Heart left ventricle (tissue), 13 donors: ENCODE results near the gene LUC7L3.

Source experiments
- CTCF ChIP-seq, 12 donors: fragments of 200-600 bp; sonication (generic) in 4 of 12; IDR thresholded peaks; one replicate each; pipeline versions ENCODE4 v1.5.0 to v1.8.0; 2018 to 2022; ENCODE audit warnings: antibody characterized with exemption in 12 of 12, mild to moderate bottlenecking in 5 of 12
- POLR2A ChIP-seq, 2 donors: fragments of 450-650 bp; IDR thresholded peaks; one replicate each; pipeline ENCODE4 v1.6.1; 2017; ENCODE audit warnings: antibody characterized with exemption in 2 of 2, mild to moderate bottlenecking in 2 of 2, moderate library complexity in 2 of 2
- donor health status: ischemic (EF 13 %, LVEDD 7.1; RV severe dilation, severe dysfunction).
- donor health status: DM: no; HTN: yes; CAD: no.
- donor health status: DM: no; HTN: no; CAD: no.
- donor health status: ischemic (EF 25% LVEDD 6.9; RV normal size, moderate dysfunction).
- donor health status: ischemic (EF 25% LVEDD 5.7; RV mildly dilated, moderate dysfunction).
- donor health status: ischemic (EF 35%, LVEDD 5.7; RV mildly dilated, moderate dysfunction).
- donor health status: nonischemic (EF 11% LVEDD 7.7; RV severe dilation, severe dysfunction).
- donor health status: DM: yes; HTN: yes; CAD: no.
- donor health status: PGD.
- donor health status: ischemic (EF 29% LVEDD 5.4; RV normal size, mild dysfunction).
- donor health status: nonischemic (EF 23%, LVEDD 6.1; RV moderate dilation, normal function).

- TF ChIP-seq CTCF (IDR thresholded peaks at IDR 0.05) = no peak
- no peak for TF ChIP-seq POLR2A (IDR thresholded peaks at IDR 0.05)
Measured at GRCh38 chr17:50689251-50689650, 30.2 kb upstream of the LUC7L3 start.
